Neuronal stem cell (in vitro differentiated cells): ENCODE results near the gene SNAI3.
A peak's percentile ranks its signal among the peaks of the same experiment; 100 is the strongest.

Source experiments
- DNase-seq: peaks from one replicate; pipeline ENCODE4 v3.0.0-alpha.2; 2013; ENCODE audit warnings: low spot score
- H2AFZ ChIP-seq: one replicate; pipeline ENCODE4 v1.6.1; 2013; ENCODE audit warnings: mild to moderate bottlenecking, low read length, inconsistent platforms
- H2AK5ac ChIP-seq: 2 replicates; pipeline ENCODE4 v1.6.1; 2013; ENCODE audit warnings: low read depth, mild to moderate bottlenecking, inconsistent platforms, low read length, moderate library complexity, mixed read lengths
- H2BK120ac ChIP-seq: 2 replicates; pipeline ENCODE4 v1.6.1; 2013; ENCODE audit warnings: low read depth, mild to moderate bottlenecking, inconsistent platforms, low read length, moderate library complexity, mixed read lengths
- H2BK12ac ChIP-seq: one replicate; pipeline ENCODE4 v1.6.1; 2013; ENCODE audit warnings: low read length, inconsistent platforms
- H2BK15ac ChIP-seq: 2 replicates; pipeline ENCODE4 v1.6.1; 2013; ENCODE audit warnings: mild to moderate bottlenecking, low read length, inconsistent platforms, mixed read lengths
- H2BK5ac ChIP-seq: one replicate; pipeline ENCODE4 v1.6.1; 2013; ENCODE audit warnings: inconsistent platforms, mild to moderate bottlenecking, low read length, moderate library complexity
- H3K14ac ChIP-seq: one replicate; pipeline ENCODE4 v1.6.1; 2013; ENCODE audit warnings: low read length, inconsistent platforms
- H3K18ac ChIP-seq: 2 replicates; pipeline ENCODE4 v1.6.1; 2013; ENCODE audit warnings: low read length, inconsistent platforms
- H3K23ac ChIP-seq: 2 replicates; pipeline ENCODE4 v1.6.1; 2013; ENCODE audit warnings: low read depth, mild to moderate bottlenecking, mixed read lengths, low read length, inconsistent platforms; ENCODE audit not compliant: poor library complexity
- H3K27ac ChIP-seq: replicated peaks from 3 replicates; pipeline ENCODE4 v1.5.1; 2013; ENCODE audit warnings: low read length, inconsistent platforms
- H3K27me3 ChIP-seq, 3 experiments: 2 replicates each; pipeline ENCODE4 v1.6.1; 2013; ENCODE audit warnings: low read length in 3 of 3, mild to moderate bottlenecking in 2 of 3, inconsistent platforms in 1 of 3, low read depth in 1 of 3, mixed read lengths in 1 of 3, moderate library complexity in 1 of 3; ENCODE audit not compliant: control insufficient read depth in 3 of 3, insufficient read depth in 3 of 3
- H3K36me3 ChIP-seq, 2 donors: replicated peaks in 1 of 2; 2 replicates each; pipeline ENCODE4 v1.6.1; 2013; ENCODE audit warnings: low read length in 2 of 2; ENCODE audit not compliant: control insufficient read depth in 2 of 2, insufficient read depth in 2 of 2
- H3K4ac ChIP-seq: 2 replicates; pipeline ENCODE4 v1.6.1; 2013; ENCODE audit warnings: inconsistent platforms, mild to moderate bottlenecking, low read length, moderate library complexity
- H3K4me1 ChIP-seq, 2 donors: 1 replicate in 1 of 2; 2 replicates in 1 of 2; pipeline ENCODE4 v1.6.1; 2013; ENCODE audit warnings: low read length in 2 of 2, low read depth in 1 of 2; ENCODE audit not compliant: control insufficient read depth in 2 of 2, insufficient read depth in 1 of 2
- H3K4me2 ChIP-seq: one replicate; pipeline ENCODE4 v1.6.1; 2013; ENCODE audit warnings: mild to moderate bottlenecking, low read length, inconsistent platforms; ENCODE audit not compliant: insufficient read depth, poor library complexity, severe bottlenecking
- H3K4me3 ChIP-seq, 2 donors: 2 replicates each; pipeline ENCODE4 v1.5.1; 2013; ENCODE audit warnings: low read length in 2 of 2, mild to moderate bottlenecking in 2 of 2, inconsistent platforms in 1 of 2, moderate library complexity in 1 of 2
- H3K79me1 ChIP-seq: one replicate; pipeline ENCODE4 v1.6.1; 2013; ENCODE audit warnings: low read depth, mild to moderate bottlenecking, inconsistent platforms, low read length, moderate library complexity
- H3K9ac ChIP-seq: one replicate; pipeline ENCODE4 v1.6.1; 2013; ENCODE audit warnings: mild to moderate bottlenecking, low read depth, low read length, inconsistent platforms; ENCODE audit not compliant: poor library complexity
- H3K9me3 ChIP-seq, 2 donors: replicated peaks in 1 of 2; 2 replicates each; pipeline versions ENCODE3 to v1.6.1; 2013; ENCODE audit warnings: low read length in 2 of 2, mild to moderate bottlenecking in 2 of 2, inconsistent platforms in 1 of 2, low read depth in 1 of 2, mixed read lengths in 1 of 2, moderate library complexity in 1 of 2; ENCODE audit not compliant: control insufficient read depth in 2 of 2, insufficient read depth in 1 of 2
- H4K8ac ChIP-seq: one replicate; pipeline ENCODE4 v1.6.1; 2013; ENCODE audit warnings: low read depth, mild to moderate bottlenecking, inconsistent platforms, low read length, moderate library complexity
- H4K91ac ChIP-seq: one replicate; pipeline ENCODE4 v1.6.1; 2013; ENCODE audit warnings: low read length, low read depth, mild to moderate bottlenecking, inconsistent platforms; ENCODE audit not compliant: poor library complexity
- WGBS, 2 donors: extraction: QIAGEN DNeasy Blood & Tissue Kit; methylation state at CpG; one replicate each; pipeline ENCODE4 v1.1.7; 2013; ENCODE audit warnings: missing lambda C conversion rate in 2 of 2, mixed read lengths in 1 of 2; ENCODE audit not compliant: insufficient read length in 2 of 2, insufficient replicate concordance in 1 of 2; ENCODE audit errors: extremely low coverage in 2 of 2; 5-methylcytosine and 5-hydroxymethylcytosine counted together

Gene SNAI3

GRCh38 chr16:88651276-88651988 lies 34.9 kb downstream of the SNAI3 start:
- Histone ChIP-seq H3K4ac (no peak overlapping the region), H3K14ac (no peak overlapping the region), H3K79me1 (peaks cover 16% of the 10 kb centered on the region), H2AFZ (no peak overlapping the region), H2BK120ac (no peak overlapping the region), H3K4me3 (peak overlapping the region; percentile 3 to 47), H3K27ac (peak overlapping the region; percentile 6), H4K91ac (no peak overlapping the region), H3K4me1 (peaks cover 14 to 17% of the 10 kb centered on the region in 2 donors), H3K18ac (peak overlapping the region; percentile 83), H3K27me3 (no peaks in the 10 kb centered on the region), H2BK12ac (peak overlapping the region; percentile 30), H3K4me2 (peak overlapping the region; percentile 98), H3K36me3 (peaks cover 31 to 55% of the 10 kb centered on the region in 2 donors), H4K8ac (no peak overlapping the region), H2BK15ac (peak overlapping the region; percentile 26), H2AK5ac (peak overlapping the region; percentile 81), H3K9me3 (no peaks in the 10 kb centered on the region), H3K23ac (peak overlapping the region; percentile 99), H2BK5ac (no peak overlapping the region), H3K9ac (peak overlapping the region; percentile 21)
- DNase-seq: no peak
- no CpG with 5 or more reads among the region's 24 CpGs for WGBS, 2 donors

- peak within 1 kb of the TSS; percentile 67 for H3K27ac ChIP-seq
- peaks cover 18% of the 10 kb centered on the region for H3K79me1 ChIP-seq
- peak within 1 kb of the TSS; percentile 90 for H2AK5ac ChIP-seq
- peak within 1 kb of the TSS; percentile 96 for H3K14ac ChIP-seq
- no peak within 1 kb of the TSS for H4K91ac ChIP-seq
- peak within 1 kb of the TSS; percentile 98 for H3K18ac ChIP-seq
- H3K4ac ChIP-seq: peak within 1 kb of the TSS; percentile 53
- WGBS, 2 donors: no CpG with 5 or more reads among the region's 41 CpGs
- peak within 1 kb of the TSS; percentile 99 for H3K9ac ChIP-seq
- H4K8ac ChIP-seq: no peak within 1 kb of the TSS
- peak; percentile 44 for DNase-seq
- H3K4me1 ChIP-seq: peaks cover 14 to 17% of the 10 kb centered on the region in 2 donors
- H3K4me2 ChIP-seq: peak within 1 kb of the TSS; percentile 98
- H2BK5ac ChIP-seq: peak within 1 kb of the TSS; percentile 75
- peaks cover 25 to 49% of the 10 kb centered on the region in 2 donors for H3K36me3 ChIP-seq
- H3K4me3 ChIP-seq: peak within 1 kb of the TSS; percentile 47 to 92
- peak within 1 kb of the TSS; percentile 73 for H2BK12ac ChIP-seq
- peak within 1 kb of the TSS; percentile 72 for H2BK120ac ChIP-seq
- H3K9me3 ChIP-seq: no peaks in the 10 kb centered on the region
- H3K27me3 ChIP-seq: no peaks in the 10 kb centered on the region
- H2AFZ ChIP-seq: peak within 1 kb of the TSS; percentile 68
- H2BK15ac ChIP-seq: peak within 1 kb of the TSS; percentile 89
- H3K23ac ChIP-seq: peak within 1 kb of the TSS; percentile 99
Measured at GRCh38 chr16:88650749-88651275, 35.5 kb downstream of the SNAI3 start, which contains the start of gene CYBA. Gene CYBA (minus strand): TSS chr16:88651053. CDS start chr16:88651013, 40 bp downstream.

GRCh38 chr16:88649924-88650748 lies 36.2 kb downstream of the SNAI3 start:
- peak overlapping the region; percentile 89 for H2BK15ac ChIP-seq
- H3K4me3 ChIP-seq: peak overlapping the region; percentile 47 to 92
- H2AFZ ChIP-seq: peak overlapping the region; percentile 68
- H3K36me3 ChIP-seq: peaks cover 21 to 42% of the 10 kb centered on the region in 2 donors
- no peaks in the 10 kb centered on the region for H3K27me3 ChIP-seq
- peak overlapping the region; percentile 99 for H3K9ac ChIP-seq
- WGBS, 2 donors: no CpG with 5 or more reads among the region's 37 CpGs
- H4K8ac ChIP-seq: no peak overlapping the region
- H3K9me3 ChIP-seq: no peaks in the 10 kb centered on the region
- H3K27ac ChIP-seq: no peak overlapping the region
- H2BK120ac ChIP-seq: peak overlapping the region; percentile 72
- H3K4me2 ChIP-seq: peak overlapping the region; percentile 98
- peak overlapping the region; percentile 98 for H3K18ac ChIP-seq
- H4K91ac ChIP-seq: no peak overlapping the region
- peak overlapping the region; percentile 53 for H3K4ac ChIP-seq
- H3K4me1 ChIP-seq: peaks cover 16 to 21% of the 10 kb centered on the region in 2 donors
- DNase-seq: no peak
- H2BK12ac ChIP-seq: peak overlapping the region; percentile 41
- H3K23ac ChIP-seq: peak overlapping the region; percentile 99
- peak overlapping the region; percentile 96 for H3K14ac ChIP-seq
- peaks cover 18% of the 10 kb centered on the region for H3K79me1 ChIP-seq
- H2AK5ac ChIP-seq: peak overlapping the region; percentile 90
- H2BK5ac ChIP-seq: peak overlapping the region; percentile 75
